ENCODE measurements around the gene PDGFD.

GRCh38 chr11:104129145-104129544, 34.8 kb downstream of the PDGFD start:
- no peak for TF ChIP-seq CTCF (conservative IDR thresholded peaks at IDR 0.05 in 1 of 2, IDR thresholded peaks at IDR 0.05 in 1 of 2; ENCODE audit: low read depth in 1 of 2, low read length in 2 of 2)
- TF ChIP-seq EZH2 (IDR thresholded peaks at IDR 0.05; ENCODE audit: low read length, missing control alignments): no peak
